Activated T-helper 1 cell treated with anti-CD3 and anti-CD28 coated beads, Interleukin-12 subunit alpha, Interleukin-12 subunit beta, Interleukin-2, Interleukin-4 antibody, amounts not matched to agents 30 ng/mL and 10 ng/mL and 1 ng/mL, durations not matched to agents 14 hours and 24 hours and 36 hours (primary cell): ENCODE data around the gene RBM20. TPM values are rescaled to one million over a fixed set of nuclear protein-coding genes. Genes with fewer than 3 reads are reported as not detected.
"Not testable (repeated sequence)": the region's sequence is repeated elsewhere in the genome, so short reads cannot be mapped to it uniquely, and the experiment has no call there.

Experiments used
- DNase-seq: peaks from one replicate; pipeline ENCODE4 v3.0.0; 2021; ENCODE audit warnings: low spot score
- H3K27ac Mint-ChIP-seq: one replicate; pipeline ENCODE4 v1.8.0; 2021; ENCODE audit warnings: mild to moderate bottlenecking, mixed read lengths
- H3K27me3 Mint-ChIP-seq: one replicate; pipeline ENCODE4 v1.8.0; 2022; ENCODE audit warnings: mild to moderate bottlenecking, moderate library complexity, mixed read lengths; ENCODE audit not compliant: insufficient read depth
- H3K36me3 Mint-ChIP-seq: one replicate; pipeline ENCODE4 v1.8.0; 2021; ENCODE audit warnings: low read depth, mixed read lengths
- H3K4me1 Mint-ChIP-seq: one replicate; pipeline ENCODE4 v1.8.0; 2021; ENCODE audit warnings: low read depth, mixed read lengths
- H3K4me3 Mint-ChIP-seq: one replicate; pipeline ENCODE4 v1.8.0; 2021; ENCODE audit warnings: mild to moderate bottlenecking, moderate library complexity, mixed read lengths
- H3K9me3 Mint-ChIP-seq: one replicate; pipeline ENCODE4 v1.8.0; 2021; ENCODE audit warnings: mixed read lengths
- intact Hi-C: fragments of 100-400 bp; cut with micrococcal nuclease; formaldehyde crosslinking; loops from one replicate; pipeline ENCODE4 v1.15.1; 2024
- total RNA-seq: library from RNA; stranded (reverse); gene quantifications from 2 replicates; pipeline ENCODE4 v1.2.3, GENCODE V29; 2022

RBM20 gene
- total RNA-seq, 1 donor from 2014 or later: not detected

DNA sequence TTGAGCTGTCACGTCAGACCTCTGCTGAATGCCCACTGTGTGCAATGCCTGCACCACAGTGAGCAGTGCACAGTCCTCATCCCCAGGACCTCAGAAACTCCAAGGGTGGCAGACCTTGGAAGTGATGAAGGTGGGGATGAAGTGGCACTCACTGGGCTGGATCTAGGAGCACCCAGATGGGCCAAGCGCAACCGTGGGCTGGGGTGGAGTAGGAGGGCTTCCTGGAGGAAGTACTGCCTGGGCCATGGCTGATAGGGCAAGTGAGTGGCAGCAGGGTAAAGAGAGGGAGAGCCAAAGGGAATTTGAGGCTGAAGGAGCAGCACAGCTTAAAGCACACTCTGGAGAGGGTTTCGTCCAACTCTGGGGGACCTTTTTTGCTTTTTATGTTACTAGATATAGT, 52.3 kb downstream of the RBM20 start:
- H3K9me3 Mint-ChIP-seq: no peaks in the 10 kb centered on the region
- intact Hi-C loops: no loop called here
- no peak for DNase-seq
- no peaks in the 10 kb centered on the region for H3K36me3 Mint-ChIP-seq
- no peak overlapping the region for H3K4me3 Mint-ChIP-seq
- peaks cover 17% of the 10 kb centered on the region for H3K27me3 Mint-ChIP-seq
- H3K4me1 Mint-ChIP-seq: peaks cover 6% of the 10 kb centered on the region
- no peak overlapping the region for H3K27ac Mint-ChIP-seq

DNA sequence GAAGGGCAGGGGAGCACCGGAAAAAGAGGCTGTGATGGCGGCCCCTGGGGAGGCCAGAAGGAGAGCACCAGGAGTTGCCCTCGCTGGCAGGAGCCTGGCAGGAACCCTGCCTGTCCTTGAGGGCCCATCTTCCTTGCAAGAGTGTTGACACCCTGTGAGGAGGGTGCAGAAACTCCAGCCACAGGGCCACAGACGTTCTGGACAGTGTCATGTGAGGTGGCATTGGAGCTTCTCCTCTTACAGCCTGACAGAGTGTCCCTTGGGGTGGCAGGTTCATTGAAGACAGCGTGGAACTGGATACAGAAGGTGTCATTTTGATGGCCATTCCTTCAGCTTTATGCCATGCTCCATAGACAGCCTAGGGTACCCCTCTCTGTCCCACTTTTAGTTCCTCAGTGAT, 54.2 kb downstream of the RBM20 start:
- H3K27ac Mint-ChIP-seq: no peak overlapping the region
- peaks cover 4% of the 10 kb centered on the region for H3K27me3 Mint-ChIP-seq
- DNase-seq: no peak
- no peaks in the 10 kb centered on the region for H3K9me3 Mint-ChIP-seq
- intact Hi-C loops: no loop called here
- no peaks in the 10 kb centered on the region for H3K36me3 Mint-ChIP-seq
- H3K4me1 Mint-ChIP-seq: peaks cover 6% of the 10 kb centered on the region
- H3K4me3 Mint-ChIP-seq: no peak overlapping the region

DNA sequence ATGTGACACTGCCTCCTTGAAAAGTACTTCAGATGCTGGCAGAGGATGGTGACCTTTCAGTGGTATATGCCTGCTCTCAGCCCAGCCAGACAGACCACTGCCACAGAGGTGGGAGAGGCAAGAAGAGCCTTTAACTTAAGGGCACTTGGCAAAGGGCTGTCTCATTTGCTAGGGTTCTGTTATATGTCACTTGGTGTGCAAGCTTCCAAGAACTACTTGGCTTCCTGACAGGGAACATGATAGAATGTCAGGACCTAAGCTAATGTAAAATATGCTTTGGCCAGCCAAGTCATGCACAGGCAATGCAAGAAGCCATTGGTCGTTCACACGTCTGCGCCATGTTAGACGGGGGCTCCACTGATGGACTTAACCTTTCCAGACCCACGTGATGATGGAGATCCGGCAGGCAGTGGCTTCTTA, 54.7 kb downstream of the RBM20 start:
- peaks cover 4% of the 10 kb centered on the region for H3K27me3 Mint-ChIP-seq
- DNase-seq: no peak
- H3K36me3 Mint-ChIP-seq: no peaks in the 10 kb centered on the region
- no peak overlapping the region for H3K27ac Mint-ChIP-seq
- intact Hi-C loops: no loop called here
- no peak overlapping the region for H3K4me3 Mint-ChIP-seq
- H3K4me1 Mint-ChIP-seq: peaks cover 6% of the 10 kb centered on the region
- H3K9me3 Mint-ChIP-seq: no peaks in the 10 kb centered on the region

- H3K4me3 Mint-ChIP-seq: no peak overlapping the region
- DNase-seq: no peak
- peaks cover 6% of the 10 kb centered on the region for H3K4me1 Mint-ChIP-seq
- H3K27me3 Mint-ChIP-seq: no peaks in the 10 kb centered on the region
- no peaks in the 10 kb centered on the region for H3K36me3 Mint-ChIP-seq
- intact Hi-C loops: no loop called here
- no peaks in the 10 kb centered on the region for H3K9me3 Mint-ChIP-seq
- H3K27ac Mint-ChIP-seq: no peak overlapping the region
These were observed 55.8 kb downstream of the RBM20 start for GRCh38 chr10:110699859-110700468.

DNA sequence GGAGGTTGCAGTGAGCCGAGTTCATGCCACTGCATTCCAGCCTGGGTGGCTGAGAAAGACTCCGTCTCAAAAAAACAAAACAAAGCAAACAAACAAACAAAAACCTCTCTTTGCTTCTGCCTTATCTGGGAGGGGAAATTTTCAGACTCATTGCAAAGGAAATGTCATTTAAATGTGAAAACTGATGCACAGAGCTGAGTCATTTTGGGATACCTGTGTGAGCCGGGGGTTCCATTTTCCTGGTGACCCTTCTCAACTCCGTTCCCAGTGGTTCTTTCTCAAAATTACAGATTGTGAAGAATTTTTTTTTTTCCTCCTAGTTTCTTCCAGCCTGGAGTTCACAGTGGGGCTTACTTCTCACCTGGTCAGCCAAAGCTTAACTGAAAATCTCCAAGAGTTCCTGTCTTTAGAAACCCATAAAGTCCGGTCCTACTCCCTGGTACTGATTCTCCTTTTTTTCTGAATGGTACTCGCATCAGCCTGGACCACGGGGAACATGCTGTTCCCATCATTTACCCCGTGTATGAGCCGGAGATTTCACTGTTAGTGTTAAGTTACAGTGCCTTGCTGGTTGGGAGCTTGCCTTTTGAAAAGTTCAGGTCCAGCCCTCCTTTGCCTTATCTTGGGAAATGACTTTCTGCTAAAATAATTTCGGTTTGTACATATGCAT, 56.9 kb downstream of the RBM20 start:
- no peaks in the 10 kb centered on the region for H3K36me3 Mint-ChIP-seq
- no peak overlapping the region for H3K27ac Mint-ChIP-seq
- DNase-seq: no peak
- intact Hi-C loops: no loop called here
- no peaks in the 10 kb centered on the region for H3K9me3 Mint-ChIP-seq
- no peaks in the 10 kb centered on the region for H3K27me3 Mint-ChIP-seq
- no peak overlapping the region for H3K4me3 Mint-ChIP-seq
- peaks cover 6% of the 10 kb centered on the region for H3K4me1 Mint-ChIP-seq

- H3K4me1 Mint-ChIP-seq: peaks cover 6% of the 10 kb centered on the region
- H3K27ac Mint-ChIP-seq: no peak overlapping the region
- no peaks in the 10 kb centered on the region for H3K27me3 Mint-ChIP-seq
- H3K4me3 Mint-ChIP-seq: no peak overlapping the region
- no peak for DNase-seq
- intact Hi-C loops: no loop called here
- H3K9me3 Mint-ChIP-seq: no peaks in the 10 kb centered on the region
- no peaks in the 10 kb centered on the region for H3K36me3 Mint-ChIP-seq
These were observed 57.5 kb downstream of the RBM20 start for GRCh38 chr10:110701617-110701971.

DNA sequence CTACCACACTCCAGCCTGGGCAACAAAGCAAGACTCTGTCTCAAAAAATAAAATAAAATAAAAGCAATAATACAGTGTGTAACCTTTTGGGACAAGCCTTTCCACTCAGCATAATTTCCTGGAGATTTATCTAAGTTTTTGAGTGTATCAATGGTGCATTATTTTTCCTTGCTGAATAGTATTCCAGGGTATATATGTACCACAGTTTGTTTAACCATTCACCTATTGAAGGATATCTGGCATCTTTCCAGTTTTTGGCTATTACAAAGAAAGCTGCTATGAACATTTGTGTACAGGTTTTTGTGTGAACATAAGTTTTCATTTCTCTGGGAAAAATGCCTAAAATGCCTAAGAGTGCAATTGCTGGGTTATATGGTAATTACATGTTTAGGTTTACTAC, 59.9 kb downstream of the RBM20 start:
- H3K9me3 Mint-ChIP-seq: no peaks in the 10 kb centered on the region
- intact Hi-C loops: no loop called here
- H3K27me3 Mint-ChIP-seq: peaks cover 4% of the 10 kb centered on the region
- no peak overlapping the region for H3K4me3 Mint-ChIP-seq
- H3K27ac Mint-ChIP-seq: no peak overlapping the region
- no peak for DNase-seq
- H3K4me1 Mint-ChIP-seq: peaks cover 6% of the 10 kb centered on the region
- no peaks in the 10 kb centered on the region for H3K36me3 Mint-ChIP-seq

GRCh38 chr10:110704906-110705476, 60.9 kb downstream of the RBM20 start:
- no peak overlapping the region for H3K27ac Mint-ChIP-seq
- DNase-seq: no peak
- no peaks in the 10 kb centered on the region for H3K9me3 Mint-ChIP-seq
- intact Hi-C loops: no loop called here
- H3K4me1 Mint-ChIP-seq: peaks cover 3% of the 10 kb centered on the region
- H3K36me3 Mint-ChIP-seq: no peaks in the 10 kb centered on the region
- peaks cover 6% of the 10 kb centered on the region for H3K27me3 Mint-ChIP-seq
- H3K4me3 Mint-ChIP-seq: no peak overlapping the region

- H3K9me3 Mint-ChIP-seq, DNase-seq, H3K4me3 Mint-ChIP-seq, H3K4me1 Mint-ChIP-seq, H3K36me3 Mint-ChIP-seq, H3K27me3 Mint-ChIP-seq, H3K27ac Mint-ChIP-seq, intact Hi-C loops: not testable (repeated sequence)
These were observed 61.5 kb downstream of the RBM20 start for GRCh38 chr10:110705596-110705995.

GRCh38 chr10:110706690-110707098, 62.6 kb downstream of the RBM20 start:
- H3K4me1 Mint-ChIP-seq: no peaks in the 10 kb centered on the region
- intact Hi-C loops: no loop called here
- H3K36me3 Mint-ChIP-seq: no peaks in the 10 kb centered on the region
- no peak overlapping the region for H3K4me3 Mint-ChIP-seq
- no peak overlapping the region for H3K27ac Mint-ChIP-seq
- H3K27me3 Mint-ChIP-seq: peaks cover 7% of the 10 kb centered on the region
- DNase-seq: no peak
- no peaks in the 10 kb centered on the region for H3K9me3 Mint-ChIP-seq

DNA sequence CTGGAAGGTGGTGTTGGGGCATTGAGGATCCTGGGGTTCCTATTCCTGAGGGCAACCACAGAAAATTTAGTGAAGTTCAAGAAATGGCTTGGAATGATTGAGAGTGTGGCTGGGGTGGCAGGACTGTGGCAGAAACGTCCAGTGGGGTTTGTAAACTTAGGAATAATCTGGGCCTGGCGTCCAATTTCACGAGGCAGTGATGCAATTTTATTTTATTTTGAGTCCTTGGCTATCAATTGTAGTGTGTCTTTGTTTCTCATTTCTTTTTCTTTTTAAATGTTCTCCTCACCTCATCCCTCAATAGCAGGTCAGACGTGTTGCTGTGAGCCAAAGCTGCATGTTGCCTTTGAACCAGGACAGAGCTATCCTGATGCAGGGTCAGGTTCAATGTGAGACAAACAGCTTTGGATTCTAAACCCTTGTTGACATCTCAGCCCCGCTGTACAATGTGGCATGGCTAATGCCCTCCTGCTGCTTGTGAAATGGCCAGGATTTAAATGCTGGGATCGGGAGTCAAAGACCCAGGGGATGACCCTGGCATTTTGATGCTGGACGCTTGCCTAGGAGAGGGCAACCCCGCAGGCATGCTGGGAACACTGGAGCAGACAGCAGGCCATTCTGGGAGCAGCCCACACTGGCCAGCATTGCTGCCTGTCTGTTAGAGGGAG, 64.8 kb downstream of the RBM20 start:
- Mint-ChIP-seq H3K4me1 (no peaks in the 10 kb centered on the region), H3K4me3 (no peak overlapping the region), H3K27ac (no peak overlapping the region), H3K36me3 (no peaks in the 10 kb centered on the region), H3K27me3 (peaks cover 12% of the 10 kb centered on the region), H3K9me3 (no peaks in the 10 kb centered on the region)
- intact Hi-C loops: no loop called here
- DNase-seq: no peak

- Mint-ChIP-seq H3K27ac (no peak overlapping the region), H3K27me3 (peaks cover 17% of the 10 kb centered on the region), H3K36me3 (no peaks in the 10 kb centered on the region), H3K4me1 (no peaks in the 10 kb centered on the region), H3K9me3 (no peaks in the 10 kb centered on the region), H3K4me3 (no peak overlapping the region)
- no peak for DNase-seq
- intact Hi-C loops: no loop called here
These were observed 65.3 kb downstream of the RBM20 start for GRCh38 chr10:110709444-110709828.

DNA sequence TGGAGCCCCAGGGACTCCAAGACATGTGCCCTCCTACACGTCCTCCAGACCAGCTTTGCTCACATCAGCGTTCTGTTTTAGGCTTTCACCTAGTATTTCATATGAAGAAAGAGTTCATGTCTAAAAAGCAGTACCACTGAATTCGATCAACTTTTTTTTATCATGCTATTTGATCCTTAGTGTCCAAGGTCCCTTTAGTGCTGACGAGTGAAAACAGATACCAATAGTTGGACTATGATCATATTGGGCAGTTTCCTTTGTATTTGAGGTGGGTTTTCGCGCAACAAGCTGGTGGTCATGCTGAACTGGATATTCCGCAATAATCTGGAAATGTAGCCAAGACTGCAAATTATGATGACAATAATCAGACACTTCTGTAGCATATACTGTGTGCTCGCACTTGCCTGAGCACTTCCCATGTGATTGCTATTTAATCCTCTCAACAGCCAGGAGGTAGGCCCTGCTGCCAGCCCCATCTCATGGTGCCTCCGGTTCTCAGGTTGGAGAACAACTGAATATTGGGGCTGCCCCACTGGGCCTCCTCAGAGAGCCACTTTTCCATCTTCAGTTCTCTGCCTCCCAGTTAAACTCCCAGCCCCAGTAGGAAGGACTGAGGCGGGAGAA, 65.9 kb downstream of the RBM20 start:
- peaks cover 18% of the 10 kb centered on the region for H3K27me3 Mint-ChIP-seq
- intact Hi-C loops: no loop called here
- no peaks in the 10 kb centered on the region for H3K4me1 Mint-ChIP-seq
- no peak overlapping the region for H3K27ac Mint-ChIP-seq
- no peaks in the 10 kb centered on the region for H3K36me3 Mint-ChIP-seq
- no peaks in the 10 kb centered on the region for H3K9me3 Mint-ChIP-seq
- DNase-seq: no peak
- no peak overlapping the region for H3K4me3 Mint-ChIP-seq
